Fibroblast of the conjunctiva (primary cell): ENCODE results near the gene PTPRO.

Experiments
- DNase-seq: peaks from one replicate; pipeline ENCODE4 v3.0.0-alpha.2; 2010; ENCODE audit warnings: low read depth

Gene PTPRO

DNA sequence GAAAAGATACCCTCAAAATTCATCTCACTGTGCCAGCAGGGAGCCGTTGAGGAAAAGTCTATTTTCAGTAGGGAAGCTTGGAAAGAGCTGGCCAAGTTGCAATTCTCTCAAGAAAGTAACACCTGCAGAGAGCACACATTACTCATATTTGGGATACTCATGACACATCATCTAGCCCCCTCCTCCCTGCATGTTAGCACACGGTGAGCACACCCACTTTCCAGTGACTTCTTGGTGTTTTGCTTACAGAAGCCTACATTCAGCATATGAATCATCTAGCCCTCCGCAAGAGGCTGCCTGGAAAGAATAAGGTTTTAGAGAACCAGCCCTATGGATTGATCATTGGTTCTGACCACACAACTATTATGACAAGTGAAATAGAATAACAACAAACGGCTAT is 124.5 kb downstream of the PTPRO start:
- DNase-seq, result no peak

DNA sequence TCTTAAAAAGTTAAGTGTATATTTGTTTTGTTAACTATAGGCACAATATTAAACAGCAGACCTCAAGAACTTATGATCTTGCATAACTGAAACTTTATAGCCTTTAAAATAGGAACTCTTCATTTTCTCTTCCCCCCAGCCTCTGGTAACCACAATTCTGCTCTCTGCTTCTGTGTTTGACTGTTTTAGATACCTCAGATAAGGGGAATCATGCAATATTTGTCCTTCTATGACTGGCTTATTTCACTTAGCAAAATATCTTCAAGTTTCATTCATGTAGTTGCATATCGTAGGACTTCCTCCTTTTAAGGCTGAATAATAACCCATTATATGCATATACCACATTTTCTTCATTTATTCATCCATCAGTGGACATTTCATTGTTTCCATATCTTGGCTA is 131.3 kb downstream of the PTPRO start:
- no peak for DNase-seq

GRCh38 chr12:15458008-15458407 is 135.7 kb downstream of the PTPRO start:
- DNase-seq, result no peak

- DNase-seq, result no peak
Measured at GRCh38 chr12:15468911-15469310, 146.6 kb downstream of the PTPRO start.

- DNase-seq, result no peak
Measured at GRCh38 chr12:15469356-15469755, 147.0 kb downstream of the PTPRO start.

DNA sequence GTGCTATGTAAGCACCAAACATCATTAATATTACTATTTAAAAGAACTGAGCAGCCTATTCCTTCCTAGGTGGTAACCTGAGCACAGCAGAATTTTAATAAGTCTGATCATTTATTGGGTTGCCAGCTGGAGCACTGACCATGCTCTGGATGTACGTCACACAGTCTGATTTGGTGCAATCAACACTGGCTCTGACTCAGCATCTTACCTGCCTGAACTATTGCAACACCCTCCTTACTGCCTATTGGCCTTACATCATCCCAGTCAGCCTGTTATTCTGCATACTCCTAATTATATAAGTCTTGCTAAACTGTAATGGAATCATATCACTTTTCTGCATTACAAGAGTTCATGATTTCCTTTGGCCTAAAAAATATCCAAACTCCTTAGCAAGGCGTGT is 149.7 kb downstream of the PTPRO start:
- no peak for DNase-seq

GRCh38 chr12:15474766-15475165 is 152.5 kb downstream of the PTPRO start:
- no peak for DNase-seq

DNA sequence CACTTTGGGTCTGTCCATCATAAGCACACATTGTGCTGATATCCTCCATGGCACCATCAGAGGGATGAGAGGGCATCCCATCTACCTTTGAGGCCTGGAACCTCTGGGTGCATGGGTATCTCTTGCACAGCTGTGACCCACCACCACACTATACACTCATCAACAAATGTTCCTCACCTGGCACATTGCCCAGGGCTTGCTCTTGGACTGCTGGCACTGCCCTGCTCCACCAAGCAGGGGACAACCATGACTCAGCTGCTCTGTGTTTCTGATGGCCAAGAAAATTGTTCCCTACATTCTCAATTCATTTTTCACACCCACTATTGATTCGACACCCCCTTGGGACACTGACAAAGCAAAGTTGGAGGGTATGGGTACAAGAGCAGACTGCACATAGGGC is 155.5 kb downstream of the PTPRO start:
- no peak for DNase-seq

DNA sequence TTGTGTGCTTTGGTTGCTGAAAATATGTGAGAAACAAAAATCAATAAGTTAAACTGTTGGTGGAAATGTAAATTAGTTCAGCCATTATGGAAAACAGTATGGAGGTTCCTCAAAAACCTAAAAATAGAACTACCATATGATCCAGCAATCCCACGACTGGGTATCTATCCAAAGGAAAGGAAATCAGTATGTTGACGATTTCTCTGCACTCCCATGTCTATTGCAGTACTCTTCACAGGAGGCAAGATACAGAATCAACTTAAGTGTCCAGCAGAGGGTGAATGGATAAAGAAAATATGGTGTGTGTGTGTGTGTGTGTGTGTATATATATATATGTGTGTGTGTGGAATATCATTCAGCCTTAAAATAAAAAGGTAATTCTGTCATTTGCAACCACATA is 159.5 kb downstream of the PTPRO start:
- no peak for DNase-seq

- no peak for DNase-seq
Measured at GRCh38 chr12:15485466-15485865, 163.2 kb downstream of the PTPRO start.

DNA sequence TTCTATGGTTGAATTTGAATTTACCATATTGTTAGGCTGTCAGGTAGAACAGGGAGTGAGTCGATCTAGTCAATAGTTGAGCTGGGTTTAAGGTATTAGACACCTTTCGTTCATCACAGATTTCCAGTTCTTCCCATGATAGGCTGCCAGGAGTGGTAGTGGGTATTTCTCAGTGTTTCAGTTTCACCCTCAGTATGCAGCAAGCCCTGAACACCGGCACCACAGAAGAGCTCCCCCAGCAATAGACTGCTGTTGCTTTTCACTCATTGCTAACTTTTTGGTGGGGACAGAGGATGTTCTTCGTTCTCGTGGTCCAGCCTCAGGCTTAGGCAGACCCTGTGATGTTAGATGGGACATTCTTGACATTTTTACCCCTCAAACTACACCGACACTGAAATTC is 164.6 kb downstream of the PTPRO start:
- DNase-seq, result no peak

DNA sequence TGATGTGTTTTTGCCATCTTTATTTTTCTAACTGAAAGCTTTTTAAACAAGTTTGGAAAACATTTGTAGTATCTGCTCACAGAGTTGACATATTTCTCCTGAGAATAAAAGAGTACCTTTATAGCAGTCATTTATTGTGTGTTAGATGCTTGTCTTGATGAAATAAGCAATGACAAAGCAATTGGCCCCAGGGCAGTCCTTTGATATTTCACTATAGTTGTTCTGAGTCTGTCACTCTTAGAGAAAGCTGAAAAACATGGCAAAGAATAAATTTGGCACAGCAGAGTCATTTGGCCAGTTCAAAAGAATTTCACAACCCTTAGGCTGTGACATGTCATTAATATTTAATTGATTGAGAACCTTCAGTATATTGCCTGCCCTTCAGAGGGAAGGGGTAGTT is 166.2 kb downstream of the PTPRO start:
- no peak for DNase-seq

DNA sequence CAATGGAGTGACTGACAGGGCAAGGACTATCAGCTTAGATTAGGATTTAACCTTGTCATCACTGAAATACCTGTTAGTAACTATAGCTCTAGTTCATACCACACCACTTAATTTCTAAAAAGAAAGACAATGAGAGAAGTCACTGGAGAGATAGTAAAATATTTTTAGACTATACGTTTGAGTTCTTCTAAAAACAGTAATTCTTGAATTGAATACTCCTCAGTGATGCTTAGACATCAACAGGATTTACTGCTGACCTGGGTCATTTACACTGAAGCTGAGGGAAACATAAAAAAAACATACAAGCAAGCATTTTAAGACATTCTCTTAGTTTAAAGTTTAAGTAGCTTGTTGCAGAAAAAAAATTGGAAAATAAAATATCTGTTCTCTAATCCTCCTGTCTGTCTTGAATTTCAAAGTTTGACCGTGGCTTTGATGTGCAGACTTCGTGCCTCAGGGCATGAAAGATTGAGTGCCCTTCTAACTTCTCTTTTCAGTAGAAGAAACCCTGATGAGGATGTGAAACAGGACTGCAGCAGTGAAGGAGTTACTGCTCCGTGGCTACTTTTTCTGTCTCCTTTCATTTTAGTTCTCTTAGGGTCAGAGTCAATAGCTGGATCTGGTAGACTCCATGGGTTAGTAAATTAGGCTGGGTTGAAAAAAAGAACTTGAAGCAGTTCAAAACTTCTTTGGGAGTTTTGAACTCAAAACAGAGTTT is 172.2 kb downstream of the PTPRO start:
- DNase-seq, result no peak

DNA sequence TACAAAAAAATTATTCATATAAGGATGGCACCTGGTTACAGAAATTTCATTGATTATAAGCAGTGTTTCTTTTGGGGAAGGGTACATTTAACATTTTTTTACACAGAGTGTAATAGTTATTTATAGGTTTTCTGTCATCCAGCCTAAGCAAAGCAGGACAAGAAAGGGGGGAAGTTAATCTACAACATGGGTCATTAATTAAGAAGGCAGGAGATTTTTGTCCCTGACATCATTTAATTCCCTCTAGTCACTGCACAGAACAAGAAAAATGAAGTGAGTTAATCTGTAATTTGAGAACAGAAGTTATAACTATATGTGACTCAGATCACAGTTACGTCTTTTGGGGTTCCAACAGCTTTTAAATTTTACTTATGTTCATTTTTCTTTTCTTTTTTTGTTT is 173.4 kb downstream of the PTPRO start:
- no peak for DNase-seq

GRCh38 chr12:15496738-15497137 is 174.4 kb downstream of the PTPRO start:
- no peak for DNase-seq

GRCh38 chr12:15497671-15498292 is 175.5 kb downstream of the PTPRO start:
- no peak for DNase-seq

DNA sequence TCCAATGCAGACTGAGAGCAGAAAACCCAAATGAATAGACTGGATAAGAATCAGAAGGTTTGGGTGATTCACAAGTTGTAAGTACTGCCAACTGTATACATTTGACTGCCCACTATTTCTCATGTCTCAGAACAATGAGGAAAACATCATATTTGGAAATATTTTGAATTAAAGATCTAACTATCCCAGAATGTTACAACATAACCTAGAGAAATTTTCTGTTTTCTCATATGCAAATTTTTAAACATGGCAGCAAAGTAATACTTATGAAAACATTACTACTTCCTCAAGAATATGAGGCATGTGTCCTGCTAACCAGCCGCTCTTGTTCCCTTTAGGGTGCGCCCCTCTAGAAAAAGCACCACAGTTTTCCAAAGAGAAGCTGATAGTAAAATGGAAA is 179.9 kb downstream of the PTPRO start:
- DNase-seq, result no peak

GRCh38 chr12:15505616-15506015 is 183.3 kb downstream of the PTPRO start:
- no peak for DNase-seq

GRCh38 chr12:15515010-15515409 is 192.7 kb downstream of the PTPRO start:
- DNase-seq, result no peak

GRCh38 chr12:15520083-15520482 is 197.8 kb downstream of the PTPRO start:
- no peak for DNase-seq

DNA sequence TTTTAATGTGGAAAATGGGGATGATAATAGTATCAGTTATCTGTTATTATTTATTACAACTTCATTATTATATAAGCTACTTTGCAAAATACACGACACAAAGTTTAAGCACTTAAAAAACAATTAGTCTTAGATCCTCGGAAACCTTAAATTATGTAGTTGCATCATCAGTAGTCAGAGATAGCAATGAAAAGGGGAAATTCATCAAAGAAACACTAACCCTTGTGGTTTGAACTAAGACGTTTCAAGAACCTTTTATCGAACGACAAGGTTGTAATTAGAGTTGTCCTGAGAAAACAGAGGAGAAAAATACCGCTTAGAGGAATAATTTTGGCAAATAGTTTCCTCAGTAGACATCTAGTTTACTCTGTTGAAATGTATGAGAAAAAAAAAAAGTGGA is 198.5 kb downstream of the PTPRO start:
- no peak for DNase-seq

DNA sequence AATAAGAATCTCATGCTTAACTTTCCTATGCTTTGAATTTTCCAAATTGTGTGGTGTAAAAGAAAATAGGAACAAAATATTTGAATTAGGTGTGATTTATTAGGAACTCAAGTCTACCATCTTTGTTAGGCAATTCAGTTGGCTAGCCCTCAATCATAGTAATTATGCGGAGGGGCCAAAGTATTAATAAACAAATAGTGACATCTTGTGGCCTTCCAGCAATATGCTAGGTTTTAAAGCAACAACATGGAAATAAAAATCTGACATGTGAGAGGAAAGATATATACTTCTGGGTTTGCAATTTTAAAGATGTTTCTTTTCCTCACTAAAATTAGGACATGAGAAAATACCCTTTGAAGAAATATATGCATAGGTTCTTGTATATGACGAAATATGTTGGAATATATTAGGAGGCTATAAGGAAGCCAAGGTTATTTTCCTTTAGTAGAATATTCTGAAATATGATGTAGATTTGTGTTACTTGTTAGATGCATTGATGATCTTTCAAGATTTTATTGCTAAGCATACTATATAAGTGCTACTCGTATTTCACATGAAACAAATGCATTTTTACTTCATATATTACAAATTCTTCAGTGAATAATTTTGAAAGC is 200.4 kb downstream of the PTPRO start:
- DNase-seq, result no peak

GRCh38 chr12:15525441-15525840 is 203.1 kb downstream of the PTPRO start:
- DNase-seq, result no peak

- DNase-seq, result no peak
Measured at GRCh38 chr12:15526033-15526432, 203.7 kb downstream of the PTPRO start.
